Erythroblast (primary cell): ENCODE data around the gene ANKRD33B.
A peak's percentile ranks its signal among the peaks of the same experiment; 100 is the strongest.
"Not testable (repeated sequence)": the region's sequence is repeated elsewhere in the genome, so short reads cannot be mapped to it uniquely, and the experiment has no call there.

ENCODE experiments used
- DNase-seq, 2 experiments: peaks; one replicate each; lab custom pipeline; 2025; lab: John Stamatoyannopoulos, UW
- GATA1 ChIP-seq: IDR thresholded peaks from 2 replicates; pipeline ENCODE4 v1.6.1; 2011; ENCODE audit warnings: low read depth, mild to moderate bottlenecking, control low read depth, low read length, moderate library complexity
- POLR2A ChIP-seq: IDR thresholded peaks from 2 replicates; pipeline ENCODE4 v1.6.1; 2011; ENCODE audit warnings: mild to moderate bottlenecking, low read length

Gene ANKRD33B

GRCh38 chr5:10607023-10607665, 43.3 kb downstream of the ANKRD33B start:
- DNase-seq, result peak; percentile 68 to 81
- TF ChIP-seq GATA1, result no peak
- peak; percentile 13 for TF ChIP-seq POLR2A

GRCh38 chr5:10607666-10608073, 43.8 kb downstream of the ANKRD33B start:
- TF ChIP-seq GATA1 (no peak), POLR2A (no peak)
- DNase-seq, result peak; percentile 85 to 88

- DNase-seq, result not testable (repeated sequence)
Measured at GRCh38 chr5:10608081-10608480, 44.2 kb downstream of the ANKRD33B start.

GRCh38 chr5:10610058-10610457, 46.2 kb downstream of the ANKRD33B start:
- TF ChIP-seq GATA1 (no peak), POLR2A (no peak)

GRCh38 chr5:10611290-10611689, 47.4 kb downstream of the ANKRD33B start:
- no peak for TF ChIP-seq GATA1
- no peak for TF ChIP-seq POLR2A
- DNase-seq, result no peak

More at GRCh38 chr5:10610058-10610457, 46.2 kb downstream of the ANKRD33B start:
- no peak for DNase-seq

GRCh38 chr5:10612251-10612650, 48.4 kb downstream of the ANKRD33B start:
- TF ChIP-seq POLR2A (no peak), GATA1 (no peak)
- DNase-seq, result peak in 1 of 2 experiments; percentile 10

- DNase-seq, result no peak
- TF ChIP-seq POLR2A (no peak), GATA1 (no peak)
Measured at GRCh38 chr5:10615693-10616092, 51.8 kb downstream of the ANKRD33B start.

- DNase-seq, result no peak
- TF ChIP-seq POLR2A, result no peak
Measured at GRCh38 chr5:10617103-10617502, 53.2 kb downstream of the ANKRD33B start.

GRCh38 chr5:10618311-10618710, 54.4 kb downstream of the ANKRD33B start:
- TF ChIP-seq POLR2A, result no peak
- DNase-seq, result no peak

GRCh38 chr5:10619649-10620048, 55.8 kb downstream of the ANKRD33B start:
- TF ChIP-seq POLR2A, result no peak
- no peak for TF ChIP-seq GATA1
- no peak for DNase-seq

- TF ChIP-seq POLR2A, result no peak
- TF ChIP-seq GATA1, result no peak
- DNase-seq, result no peak
Measured at GRCh38 chr5:10620346-10620745, 56.5 kb downstream of the ANKRD33B start.

GRCh38 chr5:10621832-10622231, 58.0 kb downstream of the ANKRD33B start:
- TF ChIP-seq GATA1, result no peak
- TF ChIP-seq POLR2A, result no peak
- DNase-seq, result no peak

GRCh38 chr5:10622810-10623209, 58.9 kb downstream of the ANKRD33B start:
- TF ChIP-seq POLR2A, result no peak
- TF ChIP-seq GATA1, result no peak
- DNase-seq, result no peak

- no peak for DNase-seq
- TF ChIP-seq GATA1, result no peak
- TF ChIP-seq POLR2A, result no peak
Measured at GRCh38 chr5:10623305-10623910, 59.5 kb downstream of the ANKRD33B start.

GRCh38 chr5:10624206-10624605, 60.3 kb downstream of the ANKRD33B start:
- no peak for DNase-seq
- TF ChIP-seq GATA1, result no peak
- no peak for TF ChIP-seq POLR2A

GRCh38 chr5:10624679-10625078, 60.8 kb downstream of the ANKRD33B start:
- TF ChIP-seq GATA1, result no peak
- no peak for TF ChIP-seq POLR2A

More at GRCh38 chr5:10624679-10625078, 60.8 kb downstream of the ANKRD33B start:
- no peak for DNase-seq
